ENCODE results near the gene LRRIQ1.

LRRIQ1 gene

DNA sequence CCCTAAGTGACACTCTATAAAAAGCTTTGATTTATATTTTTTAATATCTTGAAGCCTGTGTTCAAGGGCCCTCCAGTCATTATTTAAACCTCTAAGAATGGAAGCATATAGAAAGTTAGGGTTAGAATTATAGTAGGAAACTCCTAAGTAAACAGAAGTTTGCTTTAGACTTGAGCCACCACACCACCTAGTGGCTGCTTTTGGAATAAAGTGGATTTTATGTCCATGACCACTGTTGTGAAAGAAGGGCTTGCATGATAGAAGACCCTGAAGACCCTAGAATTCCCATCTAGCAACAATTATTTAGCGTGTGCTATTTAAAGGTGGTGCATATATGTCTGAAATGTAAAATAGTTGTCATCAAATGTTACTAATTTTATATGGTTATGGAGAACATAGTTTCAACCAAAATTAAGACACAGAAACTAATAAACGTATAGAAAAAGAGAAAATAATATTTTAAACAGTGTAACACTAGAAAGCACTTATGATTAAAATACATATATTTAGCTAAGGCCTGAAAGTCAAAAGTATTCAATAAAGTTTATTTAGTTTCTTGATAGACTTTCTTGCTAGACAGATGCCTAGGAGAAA is 21.3 kb downstream of the LRRIQ1 start:
- TF ChIP-seq, protein P1, sequence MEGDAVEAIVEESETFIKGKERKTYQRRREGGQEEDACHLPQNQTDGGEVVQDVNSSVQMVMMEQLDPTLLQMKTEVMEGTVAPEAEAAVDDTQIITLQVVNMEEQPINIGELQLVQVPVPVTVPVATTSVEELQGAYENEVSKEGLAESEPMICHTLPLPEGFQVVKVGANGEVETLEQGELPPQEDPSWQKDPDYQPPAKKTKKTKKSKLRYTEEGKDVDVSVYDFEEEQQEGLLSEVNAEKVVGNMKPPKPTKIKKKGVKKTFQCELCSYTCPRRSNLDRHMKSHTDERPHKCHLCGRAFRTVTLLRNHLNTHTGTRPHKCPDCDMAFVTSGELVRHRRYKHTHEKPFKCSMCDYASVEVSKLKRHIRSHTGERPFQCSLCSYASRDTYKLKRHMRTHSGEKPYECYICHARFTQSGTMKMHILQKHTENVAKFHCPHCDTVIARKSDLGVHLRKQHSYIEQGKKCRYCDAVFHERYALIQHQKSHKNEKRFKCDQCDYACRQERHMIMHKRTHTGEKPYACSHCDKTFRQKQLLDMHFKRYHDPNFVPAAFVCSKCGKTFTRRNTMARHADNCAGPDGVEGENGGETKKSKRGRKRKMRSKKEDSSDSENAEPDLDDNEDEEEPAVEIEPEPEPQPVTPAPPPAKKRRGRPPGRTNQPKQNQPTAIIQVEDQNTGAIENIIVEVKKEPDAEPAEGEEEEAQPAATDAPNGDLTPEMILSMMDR (IDR thresholded peaks at IDR 0.05) = peak; percentile 97
- no peak for TF ChIP-seq ZFX (IDR thresholded peaks at IDR 0.05; ENCODE audit: borderline replicate concordance)
- no peak overlapping the region for H3K27ac ChIP-seq

DNA sequence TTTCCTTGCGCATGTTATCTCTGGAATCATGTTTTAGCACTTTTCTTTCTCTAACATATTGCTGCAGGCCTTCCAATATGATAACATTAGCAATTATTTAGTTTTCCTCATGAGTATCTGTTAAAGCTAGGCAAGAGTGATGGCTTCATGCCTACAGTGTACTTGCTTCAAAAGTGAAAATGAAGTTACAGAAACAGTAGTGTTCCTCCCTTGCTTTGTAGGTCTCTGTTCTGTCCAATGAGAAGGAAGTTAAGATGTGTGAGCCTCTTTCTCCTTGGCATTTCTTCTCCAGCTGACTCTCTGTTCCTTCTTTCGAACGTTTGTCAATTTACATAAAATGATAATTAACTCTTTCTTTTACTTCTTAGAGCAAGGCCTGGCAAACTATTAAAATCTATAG is 22.2 kb downstream of the LRRIQ1 start:
- no peak overlapping the region for H3K27ac ChIP-seq
- TF ChIP-seq, protein P1 (IDR thresholded peaks at IDR 0.05) = no peak
- TF ChIP-seq ZFX (IDR thresholded peaks at IDR 0.05; ENCODE audit: borderline replicate concordance) = no peak

DNA sequence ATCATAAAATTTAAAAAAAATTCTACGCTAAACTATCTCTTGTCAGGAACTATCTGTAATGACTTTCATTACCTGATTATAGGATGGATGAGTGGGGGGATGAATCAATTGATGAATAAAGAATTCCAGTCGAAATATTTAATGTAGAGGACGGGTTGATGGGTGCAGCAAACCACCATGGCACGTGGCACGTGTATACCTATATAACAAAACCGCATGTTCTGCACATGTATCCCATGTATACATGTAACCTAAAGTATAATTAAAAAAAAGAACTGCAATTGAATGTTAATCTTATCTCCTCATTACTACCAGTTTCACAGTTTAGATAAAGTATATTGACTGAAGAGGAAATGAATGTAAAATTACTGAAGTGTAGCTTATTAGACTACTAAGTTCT is 23.4 kb downstream of the LRRIQ1 start:
- H3K27ac ChIP-seq = no peak overlapping the region
- TF ChIP-seq ZFX (IDR thresholded peaks at IDR 0.05; ENCODE audit: borderline replicate concordance) = no peak
- TF ChIP-seq, protein P1 (IDR thresholded peaks at IDR 0.05) = no peak

DNA sequence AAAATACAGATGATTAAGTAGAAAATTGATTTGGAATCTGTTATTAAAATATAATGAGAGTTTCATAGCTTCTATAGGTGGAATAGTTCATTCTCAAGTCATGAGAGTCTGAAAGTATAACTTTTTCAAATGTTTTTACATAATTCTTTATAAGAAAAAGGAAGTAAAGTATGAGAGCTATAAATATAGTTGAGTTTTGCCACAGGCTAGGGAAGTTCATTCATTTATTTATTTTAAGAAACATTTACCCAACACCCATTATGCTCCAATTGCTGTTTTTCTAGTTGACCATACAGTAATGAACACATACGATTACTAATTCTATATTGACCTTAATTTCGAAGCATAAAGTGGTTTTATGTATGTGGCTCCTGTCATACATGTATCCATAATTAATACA is 24.8 kb downstream of the LRRIQ1 start:
- no peak for TF ChIP-seq ZFX (IDR thresholded peaks at IDR 0.05; ENCODE audit: borderline replicate concordance)

DNA sequence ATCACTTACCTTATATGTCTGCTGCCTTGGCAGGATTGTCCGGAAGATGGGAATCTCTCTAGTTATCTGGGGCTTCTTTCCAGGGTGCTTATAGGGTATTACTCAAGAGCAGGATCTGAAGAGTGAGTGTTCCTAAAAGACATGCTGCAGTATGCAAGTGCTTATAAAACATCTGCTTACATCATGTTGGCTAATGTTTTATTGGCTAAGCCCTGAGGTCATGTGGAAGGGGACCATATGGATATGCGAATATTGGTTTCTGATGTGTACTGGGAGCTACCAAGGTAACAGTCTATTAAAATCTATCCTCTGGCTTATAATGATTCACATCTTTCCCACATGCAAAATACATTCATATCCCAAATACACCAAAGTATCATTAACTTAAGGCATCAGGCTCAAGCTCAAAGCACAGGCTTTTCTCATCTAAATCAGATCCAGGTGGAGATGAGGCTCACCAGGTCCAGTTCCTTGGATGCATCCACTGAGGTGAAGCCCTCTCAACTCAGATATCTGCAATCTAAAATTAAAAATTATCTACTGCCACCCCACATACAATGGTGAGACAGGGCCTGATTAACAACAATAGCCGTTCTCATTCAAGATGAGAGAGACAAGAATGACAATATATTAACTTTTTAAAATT is 29.8 kb downstream of the LRRIQ1 start:
- H3K27ac ChIP-seq = no peak overlapping the region
- TF ChIP-seq, protein P1 (IDR thresholded peaks at IDR 0.05) = no peak
- TF ChIP-seq ZFX (IDR thresholded peaks at IDR 0.05; ENCODE audit: borderline replicate concordance) = no peak

More for the DNA sequence above, 24.8 kb downstream of the LRRIQ1 start:
- H3K27ac ChIP-seq = no peak overlapping the region

DNA sequence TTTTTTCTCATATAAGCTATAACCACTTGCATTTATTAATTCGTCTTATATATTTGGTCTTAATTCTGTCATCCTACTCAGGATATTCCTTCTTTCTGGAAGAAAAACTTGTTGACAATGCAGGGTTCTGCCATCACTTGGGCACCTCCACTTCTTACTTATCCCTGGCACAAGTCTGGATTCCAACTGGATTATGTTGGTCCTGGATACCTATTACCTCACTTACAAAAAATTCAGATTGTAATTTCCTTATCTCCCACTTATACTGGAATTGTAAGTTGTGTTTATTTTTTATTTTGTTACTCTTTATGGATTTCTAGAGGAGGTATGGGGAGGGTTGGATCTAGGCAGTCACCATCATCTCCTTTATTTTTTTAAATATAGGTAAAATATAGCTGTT is 36.7 kb downstream of the LRRIQ1 start:
- H3K27ac ChIP-seq = no peak overlapping the region
- TF ChIP-seq ZFX (IDR thresholded peaks at IDR 0.05; ENCODE audit: borderline replicate concordance) = no peak
- TF ChIP-seq, protein P1 (IDR thresholded peaks at IDR 0.05) = no peak

DNA sequence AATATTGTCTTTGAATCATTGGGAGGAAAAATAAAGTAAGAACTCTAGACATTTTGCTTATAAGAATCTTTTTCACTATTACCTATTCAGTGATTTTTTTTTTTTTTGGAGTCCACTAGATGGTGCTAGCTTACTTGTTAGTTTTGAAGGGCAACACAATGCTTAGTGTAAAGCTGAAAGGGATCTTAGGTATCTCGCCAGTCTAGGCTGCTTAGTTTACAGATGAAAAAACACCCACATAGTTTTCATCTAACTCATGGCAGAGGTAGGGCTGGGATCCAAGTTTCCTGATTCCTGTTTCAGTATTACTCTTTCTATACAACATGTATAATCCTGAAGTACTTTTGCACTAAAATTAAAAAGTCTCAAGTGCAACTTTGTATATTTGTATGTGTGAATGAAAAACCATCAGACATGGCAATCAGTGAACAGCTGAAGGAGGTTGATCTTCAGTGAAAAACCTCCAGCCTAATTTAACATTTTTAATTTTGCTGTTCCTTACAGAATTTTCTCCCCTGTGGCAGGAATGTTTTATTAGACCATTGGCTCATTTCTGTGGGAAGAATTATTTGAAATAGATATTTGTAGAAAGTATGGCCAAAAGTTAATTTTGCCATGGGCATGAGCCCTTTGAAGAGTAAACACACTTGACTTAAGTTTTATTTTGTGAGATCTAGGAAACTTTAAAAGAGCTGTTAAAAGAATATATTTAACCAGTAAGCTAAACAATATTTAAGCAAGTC is 40.7 kb downstream of the LRRIQ1 start:
- H3K27ac ChIP-seq = no peak overlapping the region
- TF ChIP-seq, protein P1 (IDR thresholded peaks at IDR 0.05) = peak; percentile 91
- TF ChIP-seq ZFX (IDR thresholded peaks at IDR 0.05; ENCODE audit: borderline replicate concordance) = no peak
